Measurements from ENCODE around the gene ADAMTS15. TPM values are rescaled to one million over a fixed set of nuclear protein-coding genes. Genes with fewer than 3 reads are reported as not detected.

Gene ADAMTS15, protein sequence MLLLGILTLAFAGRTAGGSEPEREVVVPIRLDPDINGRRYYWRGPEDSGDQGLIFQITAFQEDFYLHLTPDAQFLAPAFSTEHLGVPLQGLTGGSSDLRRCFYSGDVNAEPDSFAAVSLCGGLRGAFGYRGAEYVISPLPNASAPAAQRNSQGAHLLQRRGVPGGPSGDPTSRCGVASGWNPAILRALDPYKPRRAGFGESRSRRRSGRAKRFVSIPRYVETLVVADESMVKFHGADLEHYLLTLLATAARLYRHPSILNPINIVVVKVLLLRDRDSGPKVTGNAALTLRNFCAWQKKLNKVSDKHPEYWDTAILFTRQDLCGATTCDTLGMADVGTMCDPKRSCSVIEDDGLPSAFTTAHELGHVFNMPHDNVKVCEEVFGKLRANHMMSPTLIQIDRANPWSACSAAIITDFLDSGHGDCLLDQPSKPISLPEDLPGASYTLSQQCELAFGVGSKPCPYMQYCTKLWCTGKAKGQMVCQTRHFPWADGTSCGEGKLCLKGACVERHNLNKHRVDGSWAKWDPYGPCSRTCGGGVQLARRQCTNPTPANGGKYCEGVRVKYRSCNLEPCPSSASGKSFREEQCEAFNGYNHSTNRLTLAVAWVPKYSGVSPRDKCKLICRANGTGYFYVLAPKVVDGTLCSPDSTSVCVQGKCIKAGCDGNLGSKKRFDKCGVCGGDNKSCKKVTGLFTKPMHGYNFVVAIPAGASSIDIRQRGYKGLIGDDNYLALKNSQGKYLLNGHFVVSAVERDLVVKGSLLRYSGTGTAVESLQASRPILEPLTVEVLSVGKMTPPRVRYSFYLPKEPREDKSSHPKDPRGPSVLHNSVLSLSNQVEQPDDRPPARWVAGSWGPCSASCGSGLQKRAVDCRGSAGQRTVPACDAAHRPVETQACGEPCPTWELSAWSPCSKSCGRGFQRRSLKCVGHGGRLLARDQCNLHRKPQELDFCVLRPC
- 1 to 10 TPM; 1.8 to 7.8 (median 3.5) TPM for total RNA-seq
- long read RNA-seq, donor 1, full-length matches to known transcripts: 1 of 5 reads
- long read RNA-seq, donor 1, partial matches to known transcripts: 2 of 5 reads
- long read RNA-seq, donor 1, other reads (novel, unspliced or antisense): 2 of 5 reads
- long read RNA-seq, donor 2: 0 reads

DNA sequence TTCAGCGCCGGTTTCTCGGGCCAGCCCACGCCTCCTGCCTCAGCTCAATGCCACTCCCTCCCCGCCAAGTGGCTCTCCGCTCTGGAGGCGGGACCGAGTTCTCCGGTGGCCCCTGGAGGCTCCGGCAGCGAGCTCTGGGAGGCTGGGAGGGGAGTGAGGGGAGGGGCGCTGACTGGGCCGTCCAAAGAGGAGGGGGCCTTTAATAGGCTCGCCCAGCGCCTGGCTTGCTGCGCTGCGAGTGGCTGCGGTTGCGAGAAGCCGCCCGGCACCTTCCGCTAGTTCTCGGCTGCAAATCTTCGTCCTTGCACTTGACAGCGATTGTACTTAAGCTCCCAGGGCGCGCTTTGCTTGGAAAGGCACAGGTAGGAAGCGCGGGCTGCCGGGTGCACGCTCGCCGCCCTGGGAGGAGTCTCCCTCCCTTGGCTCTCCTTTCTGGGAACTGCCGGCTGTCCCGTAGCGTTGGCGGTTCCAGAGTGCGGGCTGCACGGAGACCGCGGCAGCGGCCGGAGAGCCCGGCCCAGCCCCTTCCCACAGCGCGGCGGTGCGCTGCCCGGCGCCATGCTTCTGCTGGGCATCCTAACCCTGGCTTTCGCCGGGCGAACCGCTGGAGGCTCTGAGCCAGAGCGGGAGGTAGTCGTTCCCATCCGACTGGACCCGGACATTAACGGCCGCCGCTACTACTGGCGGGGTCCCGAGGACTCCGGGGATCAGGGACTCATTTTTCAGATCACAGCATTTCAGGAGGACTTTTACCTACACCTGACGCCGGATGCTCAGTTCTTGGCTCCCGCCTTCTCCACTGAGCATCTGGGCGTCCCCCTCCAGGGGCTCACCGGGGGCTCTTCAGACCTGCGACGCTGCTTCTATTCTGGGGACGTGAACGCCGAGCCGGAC, at the start of gene ADAMTS15:
Gene ADAMTS15, plus strand, starts transcription at position 230 of the 894 bp plus-strand sequence. Its CDS starts 329 bp downstream, at position 559.
- no peaks in the 10 kb centered on the region for H3K9me3 ChIP-seq
- H3K4me1 ChIP-seq (ENCODE audit: low read depth): peaks cover 9% of the 10 kb centered on the region
- intact Hi-C loops (cut with DNase I, micrococcal nuclease): no loop called here
- TF ChIP-seq, protein P1, sequence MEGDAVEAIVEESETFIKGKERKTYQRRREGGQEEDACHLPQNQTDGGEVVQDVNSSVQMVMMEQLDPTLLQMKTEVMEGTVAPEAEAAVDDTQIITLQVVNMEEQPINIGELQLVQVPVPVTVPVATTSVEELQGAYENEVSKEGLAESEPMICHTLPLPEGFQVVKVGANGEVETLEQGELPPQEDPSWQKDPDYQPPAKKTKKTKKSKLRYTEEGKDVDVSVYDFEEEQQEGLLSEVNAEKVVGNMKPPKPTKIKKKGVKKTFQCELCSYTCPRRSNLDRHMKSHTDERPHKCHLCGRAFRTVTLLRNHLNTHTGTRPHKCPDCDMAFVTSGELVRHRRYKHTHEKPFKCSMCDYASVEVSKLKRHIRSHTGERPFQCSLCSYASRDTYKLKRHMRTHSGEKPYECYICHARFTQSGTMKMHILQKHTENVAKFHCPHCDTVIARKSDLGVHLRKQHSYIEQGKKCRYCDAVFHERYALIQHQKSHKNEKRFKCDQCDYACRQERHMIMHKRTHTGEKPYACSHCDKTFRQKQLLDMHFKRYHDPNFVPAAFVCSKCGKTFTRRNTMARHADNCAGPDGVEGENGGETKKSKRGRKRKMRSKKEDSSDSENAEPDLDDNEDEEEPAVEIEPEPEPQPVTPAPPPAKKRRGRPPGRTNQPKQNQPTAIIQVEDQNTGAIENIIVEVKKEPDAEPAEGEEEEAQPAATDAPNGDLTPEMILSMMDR (IDR thresholded peaks at IDR 0.05): no peak
- DNase-seq: peak; percentile 69 to 89 (median 83)
- ATAC-seq: peak; percentile 82
- no peaks in the 10 kb centered on the region for H3K36me3 ChIP-seq (ENCODE audit: low read depth)
- H3K4me3 ChIP-seq: peak within 1 kb of the TSS; percentile 3

DNA sequence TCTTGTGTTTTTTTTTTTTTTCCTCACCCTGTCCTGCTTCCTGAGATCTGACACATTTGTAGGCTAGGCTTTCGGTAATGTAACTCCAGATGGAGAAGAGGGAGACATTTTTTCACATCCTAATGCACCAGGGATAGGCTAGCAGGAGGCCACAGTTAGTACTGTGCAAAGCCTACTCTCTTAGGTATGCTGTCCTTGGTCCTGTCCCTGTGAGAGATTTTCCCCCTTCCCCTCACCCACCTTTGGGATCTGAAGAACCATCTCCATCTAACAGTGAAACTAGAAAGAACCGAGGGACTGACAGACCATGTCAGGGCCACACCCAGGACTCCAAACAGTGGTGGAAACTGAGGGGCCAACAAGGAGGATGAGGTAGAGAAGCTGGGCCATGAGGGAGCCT, 49.2 kb upstream of the ADAMTS15 start:
- H3K4me3 ChIP-seq: no peak overlapping the region
- TF ChIP-seq, protein P1 (IDR thresholded peaks at IDR 0.05): no peak
- H3K4me1 ChIP-seq (ENCODE audit: low read depth): no peaks in the 10 kb centered on the region
- intact Hi-C loops (cut with DNase I, micrococcal nuclease): no loop called here
- no peak for ATAC-seq
- DNase-seq: no peak
- no peaks in the 10 kb centered on the region for H3K36me3 ChIP-seq (ENCODE audit: low read depth)
- no peaks in the 10 kb centered on the region for H3K9me3 ChIP-seq

DNA sequence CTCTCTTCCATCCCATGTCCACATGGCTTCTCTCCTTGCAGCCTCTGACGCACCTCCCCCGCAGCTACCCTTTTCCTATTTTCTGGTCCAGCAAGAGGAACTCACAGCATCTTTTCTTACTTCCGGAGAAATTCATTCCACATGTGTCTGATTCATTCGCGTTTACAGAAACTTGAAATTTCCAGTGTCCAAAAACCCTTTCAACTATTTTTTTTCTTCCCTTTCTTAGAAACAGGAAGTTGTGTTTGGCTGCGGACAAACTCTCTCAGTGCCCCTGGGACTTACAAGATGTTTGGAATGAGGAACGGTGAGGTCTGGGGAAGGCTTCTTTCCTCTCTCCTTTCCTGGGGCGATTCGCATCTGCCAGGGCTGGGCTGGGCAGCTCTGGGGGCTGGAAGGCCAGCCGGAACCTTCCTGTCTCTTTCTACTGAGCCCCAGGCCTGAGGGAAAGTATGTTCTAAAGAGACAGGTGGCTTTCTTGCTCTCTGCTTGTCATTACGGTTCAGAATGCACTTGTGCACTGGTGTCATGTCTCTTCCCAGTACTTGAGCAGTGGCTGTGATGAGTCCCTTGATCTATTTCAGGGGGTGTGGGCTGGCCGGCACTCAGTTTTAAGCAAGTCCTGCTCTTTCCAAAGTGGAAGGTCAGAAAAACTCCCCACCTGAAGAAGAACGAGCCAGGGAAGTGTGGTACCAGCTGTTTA, 47.5 kb upstream of the ADAMTS15 start:
- H3K9me3 ChIP-seq: no peaks in the 10 kb centered on the region
- H3K36me3 ChIP-seq (ENCODE audit: low read depth): no peaks in the 10 kb centered on the region
- TF ChIP-seq, protein P1 (IDR thresholded peaks at IDR 0.05): no peak
- no peak for ATAC-seq
- no peak overlapping the region for H3K4me3 ChIP-seq
- no peaks in the 10 kb centered on the region for H3K4me1 ChIP-seq (ENCODE audit: low read depth)
- intact Hi-C loops (cut with DNase I, micrococcal nuclease): no loop called here
- DNase-seq: no peak

DNA sequence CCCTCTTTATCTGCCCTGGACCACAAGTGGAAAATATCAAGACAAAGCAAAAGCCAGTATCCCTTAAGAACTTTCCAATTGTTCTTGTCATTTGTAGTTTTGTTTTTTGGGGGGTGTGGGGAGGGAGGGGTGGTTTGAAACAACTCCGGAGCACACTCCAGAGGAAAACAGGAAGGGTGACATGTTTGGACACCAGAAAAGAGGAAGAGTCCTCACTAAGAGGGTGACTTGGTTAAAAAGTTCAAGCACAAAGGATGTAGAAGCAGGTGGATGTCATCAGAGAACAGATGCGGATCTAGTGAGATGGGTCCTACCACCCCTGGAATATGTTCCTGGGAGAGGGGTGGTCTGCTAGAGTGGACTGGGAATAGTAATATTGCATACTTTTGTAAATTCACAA, 45.9 kb upstream of the ADAMTS15 start:
- ATAC-seq: no peak
- TF ChIP-seq, protein P1 (IDR thresholded peaks at IDR 0.05): no peak
- H3K9me3 ChIP-seq: no peaks in the 10 kb centered on the region
- intact Hi-C loops (cut with DNase I, micrococcal nuclease): no loop called here
- no peaks in the 10 kb centered on the region for H3K36me3 ChIP-seq (ENCODE audit: low read depth)
- no peak for DNase-seq
- no peak overlapping the region for H3K4me3 ChIP-seq
- no peaks in the 10 kb centered on the region for H3K4me1 ChIP-seq (ENCODE audit: low read depth)

Data from mucosa of descending colon (tissue), 3 donors.